A549 (cell line): ENCODE measurements around the gene DUSP2. TPM values are rescaled to one million over a fixed set of nuclear protein-coding genes. Genes with fewer than 3 reads are reported as not detected.

Experiments
- ATAC-seq, 2 experiments: fragments of 200-7000 bp in 1 of 2; fragments of >200 bp in 1 of 2; cut with Nextera tagmentation in 1 of 2; cut with Tn5 transposase in 1 of 2; 3 replicates each; pipeline versions ENCODE4 v1.8.0 to v1.9.1; 2018 to 2020; ENCODE audit warnings: mild to moderate bottlenecking in 1 of 2, moderate library complexity in 1 of 2
- CTCF ChIA-PET: fragments of 300-600 bp; sonication (Branson Sonifier 250); formaldehyde crosslinking; extraction: SDS; loops from one replicate; lab custom pipeline; 2021; ENCODE audit warnings: antibody characterized with exemption, inconsistent platforms; lab: Yijun Ruan, JAX
- POLR2A ChIA-PET: fragments of 350-600 bp; formaldehyde crosslinking; extraction: SDS; loops from one replicate; lab custom pipeline; 2021; ENCODE audit warnings: antibody characterized with exemption, inconsistent platforms; lab: Yijun Ruan, JAX
- DNase-seq, 2 experiments: peaks; one replicate each; pipeline versions ENCODE4 v3.0.0 to v3.0.0-alpha.2; 2011 to 2016; ENCODE audit warnings: low read depth in 1 of 2, low spot score in 1 of 2
- FAIRE-seq: peaks from 2 replicates; lab custom pipeline; 2011; peaks lifted over from hg19 to GRCh38; lab: Jason Lieb, UNC
- H3K27ac ChIP-seq, 2 experiments: fragments of >200 bp; sonication (Bioruptor Twin); formaldehyde crosslinking; 3 replicates each; pipeline ENCODE4 v1.5.1; 2016 to 2017
- H3K4me1 ChIP-seq: fragments of >200 bp; sonication (Bioruptor Twin); formaldehyde crosslinking; 3 replicates; pipeline ENCODE4 v1.6.1; 2016
- H3K4me2 ChIP-seq: fragments of >200 bp; sonication (Bioruptor Twin); formaldehyde crosslinking; 3 replicates; pipeline ENCODE4 v1.6.1; 2016
- H3K4me3 ChIP-seq: fragments of >200 bp; sonication (Bioruptor Twin); formaldehyde crosslinking; 3 replicates; pipeline ENCODE4 v1.5.1; 2016
- H3K9me3 ChIP-seq: fragments of >200 bp; sonication (Bioruptor Twin); formaldehyde crosslinking; 3 replicates; pipeline ENCODE4 v1.6.1; 2016
- ATOH8 ChIP-seq: fragments of 250-450 bp; sonication (Bioruptor Pico); IDR thresholded peaks from 2 replicates; pipeline ENCODE4 v1.5.0; 2020; ENCODE audit warnings: low read depth, mild to moderate bottlenecking, moderate library complexity
- CBX8 ChIP-seq: fragments of 200-600 bp; sonication (generic); IDR thresholded peaks from 2 replicates; pipeline ENCODE4 v1.6.1; 2016
- CHD4 ChIP-seq: fragments of 200-600 bp; sonication (generic); IDR thresholded peaks from 2 replicates; pipeline ENCODE4 v1.6.1; 2016; ENCODE audit warnings: antibody characterized with exemption, mild to moderate bottlenecking, borderline replicate concordance
- E2F6 ChIP-seq: IDR thresholded peaks from 2 replicates; pipeline ENCODE4 v1.6.1; 2012; ENCODE audit warnings: low read depth, borderline replicate concordance
- EHMT2 ChIP-seq: fragments of 200-600 bp; sonication (generic); IDR thresholded peaks from 2 replicates; pipeline ENCODE4 v1.6.1; 2016; ENCODE audit warnings: antibody characterized with exemption, low read depth, mild to moderate bottlenecking, moderate library complexity
- EP300 ChIP-seq, 2 experiments: fragments of >200 bp; sonication (Bioruptor Twin); formaldehyde crosslinking; IDR thresholded peaks; 2 replicates in 1 of 2; 3 replicates in 1 of 2; pipeline ENCODE4 v1.6.1; 2016 to 2017
- FOSB ChIP-seq: fragments of 250-450 bp; sonication (Bioruptor Pico); IDR thresholded peaks from 2 replicates; pipeline ENCODE4 v1.5.0; 2020; ENCODE audit warnings: mild to moderate bottlenecking, moderate library complexity
- FOSL2 ChIP-seq, 2 experiments: fragments of 450-650 bp in 1 of 2; fragments of >200 bp in 1 of 2; sonication (Bioruptor Twin) in 1 of 2; formaldehyde crosslinking; IDR thresholded peaks; 2 replicates each; pipeline versions ENCODE4 v1.5.0 to v1.6.1; 2016 to 2020; ENCODE audit warnings: mild to moderate bottlenecking in 1 of 2, moderate library complexity in 1 of 2
- HDAC2 ChIP-seq: fragments of 200-600 bp; sonication (generic); IDR thresholded peaks from 2 replicates; pipeline ENCODE4 v1.6.1; 2016
- HOXA7 ChIP-seq: fragments of 250-450 bp; sonication (Bioruptor Pico); IDR thresholded peaks from 2 replicates; pipeline ENCODE4 v1.5.0; 2020; ENCODE audit warnings: mild to moderate bottlenecking, moderate library complexity
- HOXB13 ChIP-seq: fragments of 250-450 bp; sonication (Bioruptor Pico); IDR thresholded peaks from 2 replicates; pipeline ENCODE4 v1.5.0; 2020; ENCODE audit warnings: low read depth, mild to moderate bottlenecking, moderate library complexity
- JUNB ChIP-seq: fragments of >200 bp; sonication (Bioruptor Twin); formaldehyde crosslinking; IDR thresholded peaks from 2 replicates; pipeline ENCODE4 v1.6.1; 2016
- KDM1A ChIP-seq: fragments of 200-600 bp; sonication (generic); IDR thresholded peaks from 2 replicates; pipeline ENCODE4 v1.6.1; 2016; ENCODE audit warnings: low read depth, mild to moderate bottlenecking
- KDM5A ChIP-seq: fragments of 200-600 bp; sonication (generic); IDR thresholded peaks from 2 replicates; pipeline ENCODE4 v1.6.1; 2016; ENCODE audit warnings: antibody characterized with exemption, mild to moderate bottlenecking
- MYC ChIP-seq: IDR thresholded peaks from 2 replicates; pipeline ENCODE4 v1.6.1; 2012; ENCODE audit warnings: mild to moderate bottlenecking, inconsistent platforms, low read length, improper control_type of control experiment, borderline replicate concordance
- NPAS2 ChIP-seq: fragments of 250-450 bp; sonication (Bioruptor Pico); IDR thresholded peaks from 2 replicates; pipeline ENCODE4 v1.8.0; 2022; ENCODE audit warnings: mild to moderate bottlenecking, moderate library complexity, borderline replicate concordance
- PBX3 ChIP-seq: IDR thresholded peaks from 2 replicates; pipeline ENCODE4 v1.6.1; 2012
- PHF8 ChIP-seq: fragments of 200-600 bp; sonication (generic); IDR thresholded peaks from 2 replicates; pipeline ENCODE4 v1.6.1; 2016; ENCODE audit warnings: low read depth, mild to moderate bottlenecking, antibody characterized with exemption, moderate library complexity, borderline replicate concordance
- RAD21 ChIP-seq, 2 experiments: fragments of >200 bp in 1 of 2; sonication (Bioruptor Twin) in 1 of 2; formaldehyde crosslinking in 1 of 2; IDR thresholded peaks in 1 of 2; conservative IDR thresholded peaks in 1 of 2; 2 replicates in 1 of 2; 3 replicates in 1 of 2; pipeline ENCODE4 v1.6.1; 2012 to 2018; ENCODE audit warnings: inconsistent platforms in 1 of 2
- RCOR1 ChIP-seq: fragments of 150-350 bp; IDR thresholded peaks from 2 replicates; pipeline ENCODE4 v1.6.1; 2014; ENCODE audit warnings: antibody characterized with exemption, low read length, low read depth
- SMC3 ChIP-seq: fragments of >200 bp; sonication (Bioruptor Twin); formaldehyde crosslinking; IDR thresholded peaks from 3 replicates; pipeline ENCODE4 v1.6.1; 2018; ENCODE audit warnings: inconsistent platforms
- TP53 ChIP-seq: fragments of 250-450 bp; sonication (Bioruptor Pico); IDR thresholded peaks from 2 replicates; pipeline ENCODE4 v1.5.0; 2021; ENCODE audit warnings: mild to moderate bottlenecking, moderate library complexity
- USF2 ChIP-seq: fragments of 450-650 bp; IDR thresholded peaks from 2 replicates; pipeline ENCODE4 v1.6.1; 2014; ENCODE audit warnings: antibody characterized with exemption
- WGBS: methylation state at CpG from one replicate; pipeline ENCODE4 v1.1.6; 2017; ENCODE audit errors: missing lambda C conversion rate; 5-methylcytosine and 5-hydroxymethylcytosine counted together
- polyA plus RNA-seq, 4 experiments: library from polyadenylated mRNA; depleted of rRNA in 3 of 4; stranded (reverse); fragments of >200 nt; fragmentation: RNase III in 1 of 4; extraction: RNeasy Plus Mini Kit Qiagen cat#74134 plus additional on column Dnase treatment in 1 of 4; gene quantifications; 2 replicates in 3 of 4; 3 replicates in 1 of 4; pipeline ENCODE4 v1.2.3, GENCODE V29; 2011 to 2017

DUSP2 gene
- polyA plus RNA-seq, 2 of the 4 experiments (the other 2 are of a cell fraction): 0.26 to 0.27 TPM

- ATAC-seq (no peak), FAIRE-seq (no peak)
These were observed 7.3 kb upstream of the DUSP2 start for GRCh38 chr2:96152304-96153161.

GRCh38 chr2:96151595-96152303, 6.5 kb upstream of the DUSP2 start:
- Histone ChIP-seq H3K4me2 (no peak overlapping the region), H3K4me1 (peaks cover 6% of the 10 kb centered on the region; the same call in 1 of the 3 replicates), H3K27ac (no peak overlapping the region), H3K4me3 (no peak overlapping the region), H3K9me3 (no peaks in the 10 kb centered on the region)
- FAIRE-seq (no peak), ATAC-seq (no peak), DNase-seq (no peak)
- WGBS: 82% methylated on average over 9 of the region's 9 CpGs
- CTCF ChIA-PET: interaction anchor here (0.8 to 2.8 kb wide), 7 partner anchors 9 to 159 kb away, joined by 3 to 9 read pairs (median 4); no protein-coding TSS in a partner anchor
- TF ChIP-seq HOXA7: no peak
- TF ChIP-seq E2F6: no peak
- TF ChIP-seq TP53 (CRISPR knock-in tag): no peak
- no peak for TF ChIP-seq EHMT2
- no peak for TF ChIP-seq HOXB13 (CRISPR knock-in tag)
- POLR2A ChIA-PET: no interaction called here

More at GRCh38 chr2:96152304-96153161, 7.3 kb upstream of the DUSP2 start:
- TF ChIP-seq FOSL2 (IDR thresholded peaks at IDR 0.05): no peak
- no peak for TF ChIP-seq FOSL2 (CRISPR knock-in tag; IDR thresholded peaks at IDR 0.05)
- TF ChIP-seq HOXA7: no peak
- no peak for TF ChIP-seq HDAC2
- TF ChIP-seq RCOR1: no peak
- TF ChIP-seq USF2: no peak
- no peak for TF ChIP-seq FOSB (CRISPR knock-in tag)
- TF ChIP-seq PBX3: no peak
- TF ChIP-seq KDM1A: no peak
- no peak for TF ChIP-seq KDM5A
- no peak for TF ChIP-seq SMC3
- Histone ChIP-seq H3K4me2 (no peak overlapping the region), H3K4me1 (peaks cover 6% of the 10 kb centered on the region; the same call in 1 of the 3 replicates), H3K27ac (no peak overlapping the region), H3K4me3 (no peak overlapping the region), H3K9me3 (no peaks in the 10 kb centered on the region)
- WGBS: 79% methylated on average over 9 of the region's 13 CpGs
- ChIA-PET CTCF (interaction anchor here (1.1 to 2.8 kb wide), 8 partner anchors 8 to 160 kb away, joined by 3 to 14 read pairs (median 4); no protein-coding TSS in a partner anchor), POLR2A (no interaction called here)
- DNase-seq: no peak

GRCh38 chr2:96150791-96151594, 5.8 kb upstream of the DUSP2 start:
- no peak overlapping the region for H3K4me3 ChIP-seq
- TF ChIP-seq JUNB (no peak), EP300 (IDR thresholded peaks at IDR 0.05) (no peak), CBX8 (no peak), CHD4 (no peak), PHF8 (no peak), MYC (no peak), RAD21 (conservative IDR thresholded peaks at IDR 0.05 in 1 of 2, IDR thresholded peaks at IDR 0.05 in 1 of 2) (no peak), FOSL2 (IDR thresholded peaks at IDR 0.05) (no peak), FOSL2 (CRISPR knock-in tag; IDR thresholded peaks at IDR 0.05) (no peak), NPAS2 (CRISPR knock-in tag) (no peak), ATOH8 (CRISPR knock-in tag) (no peak)
- WGBS: 69% methylated on average over 12 of the region's 14 CpGs
- CTCF ChIA-PET: interaction anchor here (0.6 to 2.0 kb wide), 9 partner anchors 10 to 358 kb away, joined by 3 to 9 read pairs (median 4); no protein-coding TSS in a partner anchor
- no peak for DNase-seq
- ATAC-seq: no peak
- peaks cover 6% of the 10 kb centered on the region; the same call in 1 of the 3 replicates for H3K4me1 ChIP-seq
- no peak for FAIRE-seq
- POLR2A ChIA-PET: no interaction called here
- no peak overlapping the region for H3K27ac ChIP-seq
- H3K9me3 ChIP-seq: no peaks in the 10 kb centered on the region
- H3K4me2 ChIP-seq: no peak overlapping the region
